Choroid plexus epithelial cell (primary cell): ENCODE measurements around the gene MOCS2.
"Not testable (repeated sequence)": the region's sequence is repeated elsewhere in the genome, so short reads cannot be mapped to it uniquely, and the experiment has no call there.

Experiments
- DNase-seq: peaks from one replicate; pipeline ENCODE4 v3.0.0-alpha.2; 2010; ENCODE audit warnings: low read depth
- H3K4me3 ChIP-seq: 2 replicates; pipeline ENCODE4 v1.5.1; 2011; ENCODE audit warnings: low read depth, mild to moderate bottlenecking, control low read depth, low read length, moderate library complexity
- TF ChIP-seq, protein P1 (sequence below): conservative IDR thresholded peaks from 2 replicates; pipeline ENCODE4 v1.5.1; 2011; ENCODE audit warnings: low read depth, mild to moderate bottlenecking, control low read depth, inconsistent platforms, low read length, moderate library complexity

Gene MOCS2

GRCh38 chr5:53112909-53113308 is 3.4 kb upstream of the MOCS2 start:
- TF ChIP-seq, protein P1, sequence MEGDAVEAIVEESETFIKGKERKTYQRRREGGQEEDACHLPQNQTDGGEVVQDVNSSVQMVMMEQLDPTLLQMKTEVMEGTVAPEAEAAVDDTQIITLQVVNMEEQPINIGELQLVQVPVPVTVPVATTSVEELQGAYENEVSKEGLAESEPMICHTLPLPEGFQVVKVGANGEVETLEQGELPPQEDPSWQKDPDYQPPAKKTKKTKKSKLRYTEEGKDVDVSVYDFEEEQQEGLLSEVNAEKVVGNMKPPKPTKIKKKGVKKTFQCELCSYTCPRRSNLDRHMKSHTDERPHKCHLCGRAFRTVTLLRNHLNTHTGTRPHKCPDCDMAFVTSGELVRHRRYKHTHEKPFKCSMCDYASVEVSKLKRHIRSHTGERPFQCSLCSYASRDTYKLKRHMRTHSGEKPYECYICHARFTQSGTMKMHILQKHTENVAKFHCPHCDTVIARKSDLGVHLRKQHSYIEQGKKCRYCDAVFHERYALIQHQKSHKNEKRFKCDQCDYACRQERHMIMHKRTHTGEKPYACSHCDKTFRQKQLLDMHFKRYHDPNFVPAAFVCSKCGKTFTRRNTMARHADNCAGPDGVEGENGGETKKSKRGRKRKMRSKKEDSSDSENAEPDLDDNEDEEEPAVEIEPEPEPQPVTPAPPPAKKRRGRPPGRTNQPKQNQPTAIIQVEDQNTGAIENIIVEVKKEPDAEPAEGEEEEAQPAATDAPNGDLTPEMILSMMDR = no peak
- no peak overlapping the region for H3K4me3 ChIP-seq
- no peak for DNase-seq

- not testable (repeated sequence) for DNase-seq, H3K4me3 ChIP-seq
These were observed 2.8 kb upstream of the MOCS2 start for GRCh38 chr5:53112307-53112706.

DNA sequence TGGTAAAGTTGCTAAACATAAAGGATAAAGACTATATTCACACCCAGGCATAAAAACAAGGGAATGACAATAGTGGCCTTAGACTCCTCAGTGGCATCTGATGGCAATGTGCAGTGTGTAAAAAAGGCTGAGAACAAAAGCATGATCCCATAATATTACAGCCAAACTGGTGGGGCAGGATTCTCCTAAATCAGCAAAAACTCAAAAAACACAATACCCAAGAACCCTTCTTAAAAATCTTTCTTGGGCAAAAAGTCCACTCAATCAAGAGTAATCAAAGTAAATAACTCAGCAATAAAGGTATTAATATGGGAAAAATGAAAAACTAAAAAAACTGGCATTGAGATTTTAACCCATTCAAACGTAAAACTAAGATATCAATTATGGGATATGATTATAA is 1.6 kb upstream of the MOCS2 start:
- DNase-seq = no peak
- TF ChIP-seq, protein P1 = no peak

DNA sequence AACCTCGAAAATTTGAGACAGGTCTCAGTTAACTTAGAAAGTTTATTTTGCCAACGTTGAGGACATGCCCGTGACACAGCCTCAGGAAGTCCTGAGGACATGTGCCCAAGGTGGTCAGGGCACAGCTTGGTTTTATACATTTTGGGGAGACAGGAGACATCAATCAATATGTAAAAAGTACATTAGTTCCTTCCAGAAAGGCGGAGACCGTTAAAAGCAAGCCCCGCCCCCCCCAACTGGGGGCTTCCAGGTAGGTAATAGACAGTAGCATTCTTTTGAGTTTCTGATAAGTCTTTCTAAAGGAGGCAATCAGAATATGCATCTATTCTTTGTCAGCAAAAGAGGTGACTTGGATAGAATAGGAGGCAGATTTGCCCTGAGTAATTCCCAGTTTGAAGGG is 599 bp upstream of the MOCS2 start:
- TF ChIP-seq, protein P1 = no peak
- H3K4me3 ChIP-seq = peak overlapping the region; percentile 90
- DNase-seq = no peak

More for the DNA sequence above, 1.6 kb upstream of the MOCS2 start:
- no peak overlapping the region for H3K4me3 ChIP-seq

GRCh38 chr5:53109056-53109442 is 508 bp downstream of the MOCS2 start:
- DNase-seq = peak; percentile 28
- TF ChIP-seq, protein P1 = no peak
- peak overlapping the region; percentile 90 for H3K4me3 ChIP-seq

DNA sequence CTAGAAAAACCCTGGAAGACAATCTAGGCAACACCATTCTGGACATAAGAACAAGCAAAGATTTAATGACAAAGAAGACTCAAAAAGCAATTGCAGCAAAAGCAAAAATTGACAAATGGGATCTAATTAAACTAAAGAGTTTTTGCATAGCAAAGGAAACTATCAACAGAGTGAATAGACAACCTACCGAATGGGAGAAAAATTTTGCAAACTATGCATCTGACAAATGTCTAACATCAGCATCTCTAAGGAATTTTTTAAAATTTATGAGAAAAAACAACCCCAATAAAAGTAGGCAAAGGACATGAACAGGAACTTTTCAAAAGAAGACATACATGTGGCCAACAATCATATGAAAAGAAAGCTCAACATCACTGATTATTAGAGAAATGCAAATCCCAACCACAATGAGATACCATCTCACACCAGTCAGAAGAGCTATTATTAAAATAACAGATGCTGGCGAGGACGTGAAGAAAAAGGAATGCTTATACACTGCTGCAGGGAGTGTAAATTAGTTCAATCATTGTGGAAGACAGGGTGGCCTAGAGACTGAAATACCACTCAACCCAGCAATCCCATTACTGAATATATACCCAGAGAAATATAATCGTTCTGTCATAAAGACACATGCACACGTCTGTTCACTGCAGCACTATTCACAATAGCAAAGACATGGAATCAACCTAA is 3.8 kb downstream of the MOCS2 start:
- no peak overlapping the region for H3K4me3 ChIP-seq
- TF ChIP-seq, protein P1 = no peak

DNA sequence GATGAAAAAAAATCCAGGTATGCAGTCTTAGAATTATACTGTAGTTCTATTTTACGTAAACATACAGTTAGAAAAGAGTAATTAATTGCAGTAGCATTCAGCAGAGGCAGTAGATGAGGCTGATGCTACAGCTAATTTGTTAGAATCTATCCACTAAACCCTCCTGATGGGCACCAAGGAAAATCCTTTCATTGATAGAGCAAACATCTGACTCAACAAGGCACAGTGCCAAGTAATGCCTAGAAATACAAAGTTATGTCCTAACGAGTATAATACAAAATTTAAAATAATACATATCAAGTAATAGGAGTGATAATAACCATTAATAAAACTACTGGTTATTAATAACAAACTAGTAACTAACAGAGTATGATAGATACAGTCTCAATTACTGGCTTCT is 9.0 kb downstream of the MOCS2 start:
- H3K4me3 ChIP-seq = no peak overlapping the region
- peak; percentile 20 for DNase-seq
- TF ChIP-seq, protein P1 = no peak

More for the DNA sequence above, 3.8 kb downstream of the MOCS2 start:
- no peak for DNase-seq
